Neural progenitor cell (in vitro differentiated cells): ENCODE results near the gene SAMD4B. TPM values are rescaled to one million over a fixed set of nuclear protein-coding genes. Genes with fewer than 3 reads are reported as not detected.
"Not testable (repeated sequence)": the region's sequence is repeated elsewhere in the genome, so short reads cannot be mapped to it uniquely, and the experiment has no call there.

Experiments
- DNase-seq: peaks from one replicate; pipeline ENCODE4 v3.0.0-alpha.2; 2016; ENCODE audit warnings: low spot score
- H2AFZ ChIP-seq: fragments of 200-600 bp; sonication (generic); replicated peaks from 2 replicates; pipeline ENCODE4 v1.6.1; 2016; ENCODE audit warnings: antibody characterized with exemption
- H3F3A ChIP-seq: fragments of 200-600 bp; sonication (generic); 2 replicates; pipeline ENCODE4 v1.6.1; 2016; ENCODE audit warnings: antibody characterized with exemption, low read depth
- H3K27ac ChIP-seq: fragments of 200-600 bp; sonication (generic); 2 replicates; pipeline ENCODE4 v1.5.1; 2016; ENCODE audit warnings: mild to moderate bottlenecking
- H3K27me3 ChIP-seq: fragments of 200-600 bp; sonication (generic); 2 replicates; pipeline ENCODE4 v1.6.1; 2016; ENCODE audit warnings: mild to moderate bottlenecking, moderate library complexity
- H3K36me3 ChIP-seq: fragments of 200-600 bp; sonication (generic); 2 replicates; pipeline ENCODE4 v1.5.1; 2016
- H3K4me1 ChIP-seq: fragments of 200-600 bp; sonication (generic); 2 replicates; pipeline ENCODE4 v1.6.1; 2016; ENCODE audit warnings: mixed run types
- H3K4me2 ChIP-seq: fragments of 200-600 bp; sonication (generic); 2 replicates; pipeline ENCODE4 v1.6.1; 2016
- H3K4me3 ChIP-seq: fragments of 200-600 bp; sonication (generic); 2 replicates; pipeline ENCODE4 v1.5.1; 2016
- H3K79me2 ChIP-seq: fragments of 200-600 bp; sonication (generic); 2 replicates; pipeline ENCODE4 v1.6.1; 2016; ENCODE audit warnings: low read depth
- H3K9ac ChIP-seq: fragments of 200-600 bp; sonication (generic); 2 replicates; pipeline ENCODE4 v1.6.1; 2016
- H3K9me3 ChIP-seq: fragments of 200-600 bp; sonication (generic); 2 replicates; pipeline ENCODE4 v1.5.1; 2016; ENCODE audit warnings: low read depth
- H4K20me1 ChIP-seq: fragments of 200-600 bp; sonication (generic); 2 replicates; pipeline ENCODE4 v1.6.1; 2016; ENCODE audit warnings: low read depth
- H3K27ac Mint-ChIP-seq: 3 replicates; pipeline ENCODE4 v1.8.0; 2021; ENCODE audit warnings: mixed read lengths
- H3K27me3 Mint-ChIP-seq: 2 replicates; pipeline ENCODE4 v1.8.0; 2022; ENCODE audit warnings: low read depth, mild to moderate bottlenecking, inconsistent platforms, moderate library complexity, mixed read lengths; ENCODE audit not compliant: insufficient read depth
- H3K36me3 Mint-ChIP-seq: 3 replicates; pipeline ENCODE4 v1.8.0; 2021; ENCODE audit warnings: mixed read lengths
- H3K4me1 Mint-ChIP-seq: 3 replicates; pipeline ENCODE4 v1.8.0; 2021; ENCODE audit warnings: mixed read lengths
- H3K4me3 Mint-ChIP-seq: 3 replicates; pipeline ENCODE4 v1.8.0; 2021; ENCODE audit warnings: mild to moderate bottlenecking, moderate library complexity, mixed read lengths
- H3K9me3 Mint-ChIP-seq: 3 replicates; pipeline ENCODE4 v1.8.0; 2020; ENCODE audit warnings: mixed read lengths
- CTCF ChIP-seq: fragments of 200-600 bp; sonication (generic); IDR thresholded peaks from 2 replicates; pipeline ENCODE4 v1.5.1; 2017; ENCODE audit warnings: antibody characterized with exemption, mild to moderate bottlenecking
- EZH2 ChIP-seq: fragments of 200-600 bp; sonication (generic); IDR thresholded peaks from 2 replicates; pipeline ENCODE4 v1.6.1; 2017; ENCODE audit warnings: antibody characterized with exemption, mild to moderate bottlenecking, moderate library complexity
- EZH2phosphoT487 ChIP-seq: fragments of 200-600 bp; sonication (generic); IDR thresholded peaks from 2 replicates; pipeline ENCODE4 v1.6.1; 2017; ENCODE audit warnings: antibody characterized with exemption
- total RNA-seq: library from RNA; depleted of rRNA; stranded (reverse); fragments of >200 nt; gene quantifications from 2 replicates; pipeline ENCODE4 v1.2.3, GENCODE V29; 2015; ENCODE audit warnings: low replicate concordance

SAMD4B gene
- total RNA-seq, 1 donor from 2014 or later, result 32.8 TPM

GRCh38 chr19:39375929-39376328 lies 33.7 kb downstream of the SAMD4B start:
- H3K9me3 ChIP-seq, result no peaks in the 10 kb centered on the region
- no peaks in the 10 kb centered on the region for H3K27me3 Mint-ChIP-seq
- no peak overlapping the region for H3K27ac ChIP-seq
- no peaks in the 10 kb centered on the region for H3K79me2 ChIP-seq
- H3K4me3 ChIP-seq, result no peak overlapping the region
- H3K9ac ChIP-seq, result no peak overlapping the region
- no peaks in the 10 kb centered on the region for H3F3A ChIP-seq
- no peaks in the 10 kb centered on the region for H3K36me3 ChIP-seq
- H3K27ac Mint-ChIP-seq, result no peak overlapping the region
- no peak overlapping the region for H3K4me2 ChIP-seq
- TF ChIP-seq CTCF, result no peak
- no peak for TF ChIP-seq EZH2
- no peak for TF ChIP-seq EZH2phosphoT487
- no peaks in the 10 kb centered on the region for H3K9me3 Mint-ChIP-seq
- peaks cover 42% of the 10 kb centered on the region for H3K36me3 Mint-ChIP-seq
- DNase-seq, result no peak
- no peaks in the 10 kb centered on the region for H3K27me3 ChIP-seq
- H2AFZ ChIP-seq, result no peak overlapping the region
- no peaks in the 10 kb centered on the region for H3K4me1 ChIP-seq
- no peaks in the 10 kb centered on the region for H3K4me1 Mint-ChIP-seq
- peaks cover 26% of the 10 kb centered on the region for H4K20me1 ChIP-seq
- H3K4me3 Mint-ChIP-seq, result no peak overlapping the region

- Histone ChIP-seq H2AFZ (no peak overlapping the region), H4K20me1 (peaks cover 19% of the 10 kb centered on the region), H3K4me3 (no peak overlapping the region), H3K9me3 (no peaks in the 10 kb centered on the region), H3K27ac (no peak overlapping the region), H3F3A (no peaks in the 10 kb centered on the region), H3K4me2 (no peak overlapping the region), H3K36me3 (no peaks in the 10 kb centered on the region), H3K4me1 (no peaks in the 10 kb centered on the region), H3K9ac (no peak overlapping the region), H3K79me2 (no peaks in the 10 kb centered on the region), H3K27me3 (no peaks in the 10 kb centered on the region)
- TF ChIP-seq EZH2 (no peak), EZH2phosphoT487 (no peak), CTCF (no peak)
- H3K4me3 Mint-ChIP-seq, result no peak overlapping the region
- no peaks in the 10 kb centered on the region for H3K9me3 Mint-ChIP-seq
- DNase-seq, result no peak
- H3K4me1 Mint-ChIP-seq, result no peaks in the 10 kb centered on the region
- H3K36me3 Mint-ChIP-seq, result peaks cover 47% of the 10 kb centered on the region
- H3K27me3 Mint-ChIP-seq, result no peaks in the 10 kb centered on the region
- no peak overlapping the region for H3K27ac Mint-ChIP-seq
Observed at GRCh38 chr19:39377373-39378362, 35.4 kb downstream of the SAMD4B start.

GRCh38 chr19:39379366-39379765 lies 37.1 kb downstream of the SAMD4B start:
- peaks cover 44% of the 10 kb centered on the region for H3K36me3 Mint-ChIP-seq
- not testable (repeated sequence) for H2AFZ ChIP-seq, H3K9ac ChIP-seq, H3K4me2 ChIP-seq, H3K36me3 ChIP-seq, H3K9me3 ChIP-seq, H3K4me1 Mint-ChIP-seq, H3K27me3 ChIP-seq, H3F3A ChIP-seq, DNase-seq, H3K27me3 Mint-ChIP-seq, H3K79me2 ChIP-seq, H3K9me3 Mint-ChIP-seq, H3K27ac ChIP-seq, H3K27ac Mint-ChIP-seq, H3K4me3 Mint-ChIP-seq, H3K4me3 ChIP-seq, H3K4me1 ChIP-seq
- peaks cover 14% of the 10 kb centered on the region for H4K20me1 ChIP-seq

- Mint-ChIP-seq H3K4me1 (no peaks in the 10 kb centered on the region), H3K9me3 (no peaks in the 10 kb centered on the region), H3K4me3 (no peak overlapping the region), H3K27ac (no peak overlapping the region), H3K27me3 (no peaks in the 10 kb centered on the region), H3K36me3 (peaks cover 42% of the 10 kb centered on the region)
- DNase-seq, result no peak
- Histone ChIP-seq H3K36me3 (no peaks in the 10 kb centered on the region), H3K4me2 (no peak overlapping the region), H3K27me3 (no peaks in the 10 kb centered on the region), H3K9me3 (no peaks in the 10 kb centered on the region), H3K27ac (no peak overlapping the region), H3K4me1 (no peaks in the 10 kb centered on the region), H3K79me2 (no peaks in the 10 kb centered on the region), H3K9ac (no peak overlapping the region), H4K20me1 (peaks cover 17% of the 10 kb centered on the region), H3K4me3 (no peak overlapping the region), H2AFZ (no peak overlapping the region), H3F3A (peaks cover 2% of the 10 kb centered on the region)
- no peak for TF ChIP-seq EZH2phosphoT487
- TF ChIP-seq EZH2, result no peak
Observed at GRCh38 chr19:39379865-39380396, 37.7 kb downstream of the SAMD4B start.
